DND-41 (cell line): ENCODE results near the gene CACNB1.

Source experiments
- ATAC-seq: fragments of 200-7000 bp; cut with Tn5 transposase; 3 replicates; pipeline ENCODE4 v1.9.1; 2021; ENCODE audit warnings: low read depth; ENCODE audit not compliant: insufficient read depth
- DNase-seq: peaks from one replicate; pipeline ENCODE4 v3.0.0-alpha.2; 2020
- H2AFZ ChIP-seq: 2 replicates; pipeline ENCODE4 v1.6.0; 2012; ENCODE audit warnings: low read depth, low read length
- H3K27ac ChIP-seq: 2 replicates; pipeline ENCODE4 v1.5.1; 2012; ENCODE audit warnings: low read length, inconsistent platforms
- H3K27me3 ChIP-seq: fragments of 200-600 bp; sonication (generic); 2 replicates; pipeline ENCODE4 v1.6.0; 2012; ENCODE audit warnings: low read length, mild to moderate bottlenecking, inconsistent platforms; ENCODE audit not compliant: insufficient read depth, poor library complexity
- H3K36me3 ChIP-seq: 2 replicates; pipeline ENCODE4 v1.5.1; 2012; ENCODE audit warnings: low read length, inconsistent platforms; ENCODE audit not compliant: insufficient read depth
- H3K4me1 ChIP-seq: 2 replicates; pipeline ENCODE4 v1.5.1; 2012; ENCODE audit warnings: mild to moderate bottlenecking, low read length; ENCODE audit not compliant: insufficient read depth
- H3K4me2 ChIP-seq: 2 replicates; pipeline ENCODE4 v1.6.0; 2012; ENCODE audit warnings: mild to moderate bottlenecking, moderate library complexity, low read length, inconsistent platforms; ENCODE audit not compliant: insufficient read depth
- H3K4me3 ChIP-seq, 2 experiments: fragments of 200-600 bp in 1 of 2; shearing (Covaris generic) in 1 of 2; 2 replicates each; pipeline ENCODE4 v1.5.1; 2012 to 2016; ENCODE audit warnings: inconsistent platforms in 2 of 2, low read length in 2 of 2, mild to moderate bottlenecking in 2 of 2, low read depth in 1 of 2, moderate library complexity in 1 of 2
- H3K79me2 ChIP-seq: 2 replicates; pipeline ENCODE4 v1.6.0; 2012; ENCODE audit warnings: low read length, inconsistent platforms; ENCODE audit not compliant: insufficient read depth
- H3K9ac ChIP-seq: 2 replicates; pipeline ENCODE4 v1.6.0; 2012; ENCODE audit warnings: low read depth, mild to moderate bottlenecking, inconsistent platforms, low read length, moderate library complexity
- H3K9me3 ChIP-seq: 2 replicates; pipeline ENCODE4 v1.5.1; 2012; ENCODE audit warnings: low read length, moderate library complexity, mild to moderate bottlenecking, inconsistent platforms; ENCODE audit not compliant: insufficient read depth, severe bottlenecking
- H4K20me1 ChIP-seq: 2 replicates; pipeline ENCODE4 v1.6.0; 2012; ENCODE audit warnings: low read length; ENCODE audit not compliant: insufficient read depth
- CTCF ChIP-seq: IDR thresholded peaks from 2 replicates; pipeline ENCODE4 v1.5.1; 2012; ENCODE audit warnings: borderline replicate concordance, low read length, moderate library complexity, mild to moderate bottlenecking; ENCODE audit not compliant: poor library complexity, severe bottlenecking; ENCODE audit errors: extremely low read depth
- EZH2 ChIP-seq: IDR thresholded peaks from 3 replicates; pipeline ENCODE4 v1.6.1; 2012; ENCODE audit warnings: borderline replicate concordance, low read depth, mild to moderate bottlenecking, moderate library complexity, low read length, inconsistent platforms; ENCODE audit not compliant: severe bottlenecking

Gene CACNB1

GRCh38 chr17:39197380-39198185 lies at the start of gene CACNB1:
Gene CACNB1, minus strand, starts transcription at chr17:39197669. Its CDS starts 174 bp downstream, at chr17:39197495.
- peaks cover 71% of the 10 kb centered on the region for H3K79me2 ChIP-seq
- H3K4me1 ChIP-seq, result peaks cover 74% of the 10 kb centered on the region
- no peaks in the 10 kb centered on the region for H3K9me3 ChIP-seq
- peaks cover 47% of the 10 kb centered on the region for H3K36me3 ChIP-seq
- H3K27ac ChIP-seq, result peak within 1 kb of the TSS; percentile 99
- H2AFZ ChIP-seq, result peak within 1 kb of the TSS; percentile 83
- H3K27me3 ChIP-seq, result no peaks in the 10 kb centered on the region
- peak within 1 kb of the TSS; percentile 79 to 88 for H3K4me3 ChIP-seq
- no peak for TF ChIP-seq CTCF
- TF ChIP-seq EZH2, result no peak
- peak within 1 kb of the TSS; percentile 93 for H3K9ac ChIP-seq
- DNase-seq, result peak; percentile 88
- peaks cover 44% of the 10 kb centered on the region for H4K20me1 ChIP-seq
- peak within 1 kb of the TSS; percentile 98 for H3K4me2 ChIP-seq
- peak; percentile 80 for ATAC-seq

- no peak for ATAC-seq
- no peaks in the 10 kb centered on the region for H3K27me3 ChIP-seq
- TF ChIP-seq EZH2 (no peak), CTCF (no peak)
Measured at GRCh38 chr17:39246274-39246673, 48.8 kb upstream of the CACNB1 start.

GRCh38 chr17:39244600-39245570 lies 47.4 kb upstream of the CACNB1 start:
- no peaks in the 10 kb centered on the region for H3K9me3 ChIP-seq
- H3K27me3 ChIP-seq, result no peaks in the 10 kb centered on the region
- peak overlapping the region; percentile 11; the same call in 1 of the 2 replicates for H3K9ac ChIP-seq
- H2AFZ ChIP-seq, result no peak overlapping the region
- H4K20me1 ChIP-seq, result no peaks in the 10 kb centered on the region
- H3K79me2 ChIP-seq, result no peaks in the 10 kb centered on the region
- TF ChIP-seq EZH2 (no peak), CTCF (peak; percentile 97)
- peaks cover 19% of the 10 kb centered on the region for H3K4me1 ChIP-seq
- peak; percentile 80 for ATAC-seq
- peak overlapping the region; percentile 56 for H3K4me2 ChIP-seq
- peak; percentile 85 for DNase-seq
- H3K4me3 ChIP-seq, result peak overlapping the region in 1 of 2 experiments; percentile 33; a peak in 1 of 4 replicates
- peak overlapping the region; percentile 48; the same call in 1 of the 2 replicates for H3K27ac ChIP-seq
- H3K36me3 ChIP-seq, result no peaks in the 10 kb centered on the region

More at GRCh38 chr17:39246274-39246673, 48.8 kb upstream of the CACNB1 start:
- Histone ChIP-seq H3K79me2 (no peaks in the 10 kb centered on the region), H2AFZ (no peak overlapping the region), H3K27ac (no peak overlapping the region), H3K36me3 (no peaks in the 10 kb centered on the region), H3K9me3 (no peaks in the 10 kb centered on the region), H3K4me2 (no peak overlapping the region), H3K4me1 (peaks cover 19% of the 10 kb centered on the region), H3K4me3 (no peak overlapping the region), H4K20me1 (no peaks in the 10 kb centered on the region), H3K9ac (no peak overlapping the region)
- no peak for DNase-seq
